Parathyroid adenoma (tissue), 2 donors: Measurements from ENCODE around the gene ARHGAP26.

Source experiments
- H2AFZ ChIP-seq: fragments of 300-600 bp; sonication (generic); one replicate; pipeline ENCODE4 v1.7.0; 2017; ENCODE audit warnings: antibody characterized with exemption, mild to moderate bottlenecking
- H3K27ac ChIP-seq: fragments of 300-600 bp; sonication (generic); one replicate; pipeline ENCODE4 v1.7.0; 2017
- H3K27me3 ChIP-seq: fragments of 300-600 bp; sonication (generic); one replicate; pipeline ENCODE4 v1.7.0; 2017; ENCODE audit warnings: low read length; ENCODE audit not compliant: control insufficient read depth, insufficient read depth
- H3K36me3 ChIP-seq: fragments of 300-600 bp; sonication (generic); one replicate; pipeline ENCODE4 v1.7.0; 2017; ENCODE audit warnings: low read length; ENCODE audit not compliant: control insufficient read depth, insufficient read depth
- H3K4me1 ChIP-seq: fragments of 300-600 bp; sonication (generic); one replicate; pipeline ENCODE4 v1.7.0; 2017; ENCODE audit warnings: control low read depth
- H3K4me2 ChIP-seq: fragments of 300-600 bp; sonication (generic); one replicate; pipeline ENCODE4 v1.7.0; 2017; ENCODE audit warnings: low read length
- H3K4me3 ChIP-seq: fragments of 300-600 bp; sonication (generic); one replicate; pipeline ENCODE4 v1.7.0; 2017; ENCODE audit warnings: low read depth, low read length
- H3K79me2 ChIP-seq: fragments of 300-600 bp; sonication (generic); one replicate; pipeline ENCODE4 v1.7.0; 2017; ENCODE audit warnings: control low read depth
- H3K9ac ChIP-seq: fragments of 300-600 bp; sonication (generic); one replicate; pipeline ENCODE4 v1.7.0; 2017; ENCODE audit warnings: mild to moderate bottlenecking
- H3K9me3 ChIP-seq: fragments of 300-600 bp; sonication (generic); one replicate; pipeline ENCODE4 v1.7.0; 2017; ENCODE audit warnings: low read length; ENCODE audit not compliant: control insufficient read depth
- TF ChIP-seq, protein P1 (sequence below): fragments of 300-600 bp; sonication (generic); IDR thresholded peaks from one replicate; pipeline ENCODE4 v1.7.0; 2017; ENCODE audit warnings: antibody characterized with exemption, mild to moderate bottlenecking
- donor health status: primary hyperparathyroidism.

ARHGAP26 gene

DNA sequence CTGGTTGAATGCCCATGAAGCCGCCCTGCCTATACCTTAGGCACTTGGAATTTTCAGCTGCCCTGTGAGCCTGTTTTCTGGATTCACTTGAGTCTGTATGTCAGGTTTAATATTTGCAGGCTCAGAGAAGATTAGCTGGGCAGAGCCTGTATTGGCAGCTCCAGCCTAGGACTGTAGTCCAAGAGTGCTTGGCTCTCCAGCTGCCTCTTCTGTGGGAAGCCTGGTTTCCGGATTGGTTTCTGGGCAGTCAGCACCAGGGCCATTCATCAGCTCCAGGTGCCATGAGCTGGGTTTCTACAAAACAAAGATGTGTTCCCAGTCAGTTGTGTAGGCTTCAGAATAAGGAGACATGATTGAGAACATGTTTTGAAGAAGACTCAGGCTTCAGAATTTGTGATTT is 90.1 kb downstream of the ARHGAP26 start:
- Histone ChIP-seq H3K9me3 (no peaks in the 10 kb centered on the region), H2AFZ (no peak overlapping the region), H3K4me3 (no peak overlapping the region), H3K36me3 (no peaks in the 10 kb centered on the region), H3K9ac (no peak overlapping the region), H3K79me2 (no peaks in the 10 kb centered on the region), H3K4me1 (peaks cover 5% of the 10 kb centered on the region), H3K4me2 (no peak overlapping the region), H3K27me3 (no peaks in the 10 kb centered on the region), H3K27ac (no peak overlapping the region)
- TF ChIP-seq, protein P1, sequence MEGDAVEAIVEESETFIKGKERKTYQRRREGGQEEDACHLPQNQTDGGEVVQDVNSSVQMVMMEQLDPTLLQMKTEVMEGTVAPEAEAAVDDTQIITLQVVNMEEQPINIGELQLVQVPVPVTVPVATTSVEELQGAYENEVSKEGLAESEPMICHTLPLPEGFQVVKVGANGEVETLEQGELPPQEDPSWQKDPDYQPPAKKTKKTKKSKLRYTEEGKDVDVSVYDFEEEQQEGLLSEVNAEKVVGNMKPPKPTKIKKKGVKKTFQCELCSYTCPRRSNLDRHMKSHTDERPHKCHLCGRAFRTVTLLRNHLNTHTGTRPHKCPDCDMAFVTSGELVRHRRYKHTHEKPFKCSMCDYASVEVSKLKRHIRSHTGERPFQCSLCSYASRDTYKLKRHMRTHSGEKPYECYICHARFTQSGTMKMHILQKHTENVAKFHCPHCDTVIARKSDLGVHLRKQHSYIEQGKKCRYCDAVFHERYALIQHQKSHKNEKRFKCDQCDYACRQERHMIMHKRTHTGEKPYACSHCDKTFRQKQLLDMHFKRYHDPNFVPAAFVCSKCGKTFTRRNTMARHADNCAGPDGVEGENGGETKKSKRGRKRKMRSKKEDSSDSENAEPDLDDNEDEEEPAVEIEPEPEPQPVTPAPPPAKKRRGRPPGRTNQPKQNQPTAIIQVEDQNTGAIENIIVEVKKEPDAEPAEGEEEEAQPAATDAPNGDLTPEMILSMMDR: no peak

DNA sequence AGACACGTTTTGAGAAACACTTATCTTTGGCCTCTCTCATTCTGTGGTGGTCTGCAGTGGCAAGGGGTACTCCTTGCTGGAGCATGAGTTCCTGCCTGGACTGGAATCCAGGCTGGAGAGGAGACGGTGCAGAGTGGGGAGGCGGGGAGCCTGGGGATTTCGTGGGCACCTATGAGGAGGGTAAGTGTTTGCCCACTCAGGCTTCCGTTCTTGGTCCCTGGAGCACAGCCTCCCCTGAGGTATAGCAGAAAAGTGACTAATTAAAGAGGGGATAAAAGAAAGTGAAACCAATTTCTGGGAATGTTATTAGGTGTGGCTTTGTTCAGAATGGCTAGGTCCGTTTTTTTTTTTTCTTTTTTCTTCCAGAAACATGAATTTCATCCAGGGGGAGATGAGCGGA is 90.8 kb downstream of the ARHGAP26 start:
- Histone ChIP-seq H3K4me2 (no peak overlapping the region), H3K27ac (no peak overlapping the region), H2AFZ (no peak overlapping the region), H3K27me3 (no peaks in the 10 kb centered on the region), H3K9ac (no peak overlapping the region), H3K4me1 (peaks cover 5% of the 10 kb centered on the region), H3K4me3 (no peak overlapping the region), H3K79me2 (no peaks in the 10 kb centered on the region), H3K36me3 (no peaks in the 10 kb centered on the region), H3K9me3 (no peaks in the 10 kb centered on the region)
- TF ChIP-seq, protein P1: no peak

DNA sequence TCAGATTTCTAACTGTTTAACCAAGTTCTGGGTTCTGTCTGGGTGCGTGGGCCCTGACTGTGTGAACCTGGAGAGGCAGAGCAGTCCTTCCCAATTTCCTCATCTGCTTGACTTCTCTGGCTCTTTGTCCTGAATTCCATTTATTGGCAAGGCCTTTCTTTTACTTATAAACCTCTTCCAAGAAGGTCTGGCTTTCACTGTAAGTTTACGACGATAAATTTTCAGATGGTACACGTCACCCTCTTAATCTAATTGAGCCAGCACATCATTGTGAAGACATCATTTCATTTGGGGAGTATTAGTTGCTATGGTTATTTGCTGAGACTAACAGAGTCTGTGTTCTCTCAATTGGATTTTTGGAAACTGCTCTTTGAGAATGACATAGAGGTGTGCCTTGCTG is 92.4 kb downstream of the ARHGAP26 start:
- Histone ChIP-seq H3K27me3 (no peaks in the 10 kb centered on the region), H2AFZ (no peak overlapping the region), H3K36me3 (no peaks in the 10 kb centered on the region), H3K27ac (no peak overlapping the region), H3K79me2 (peaks cover 4% of the 10 kb centered on the region), H3K4me1 (peaks cover 5% of the 10 kb centered on the region), H3K4me2 (no peak overlapping the region), H3K9ac (no peak overlapping the region), H3K9me3 (no peaks in the 10 kb centered on the region), H3K4me3 (no peak overlapping the region)
- TF ChIP-seq, protein P1: no peak

DNA sequence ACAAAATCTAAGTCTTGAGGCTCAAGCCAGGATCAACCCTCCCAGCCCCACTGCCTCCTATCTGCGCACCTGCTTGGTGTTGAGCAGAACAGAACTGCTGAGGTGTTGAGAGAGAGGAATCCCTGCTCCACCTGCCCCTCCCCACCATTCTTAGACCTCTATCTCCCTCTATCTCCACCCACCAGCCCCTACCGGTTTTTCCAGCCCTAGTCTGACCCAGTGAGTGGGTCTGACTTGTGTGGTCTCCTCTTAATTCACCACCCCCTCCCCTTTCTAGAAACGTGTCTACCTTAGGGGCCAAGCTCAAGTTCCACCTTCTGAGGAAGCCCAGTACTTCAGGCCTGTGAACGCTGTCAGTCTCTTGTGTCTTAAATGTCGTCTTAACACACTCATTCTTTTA is 93.7 kb downstream of the ARHGAP26 start:
- Histone ChIP-seq H3K4me1 (peaks cover 5% of the 10 kb centered on the region), H3K4me3 (no peak overlapping the region), H3K9ac (no peak overlapping the region), H3K27me3 (no peaks in the 10 kb centered on the region), H2AFZ (no peak overlapping the region), H3K79me2 (peaks cover 4% of the 10 kb centered on the region), H3K36me3 (no peaks in the 10 kb centered on the region), H3K9me3 (no peaks in the 10 kb centered on the region), H3K4me2 (no peak overlapping the region), H3K27ac (no peak overlapping the region)
- TF ChIP-seq, protein P1: no peak
